SK-N-SH (cell line): Measurements from ENCODE around the gene LRRC10. TPM values are rescaled to one million over a fixed set of nuclear protein-coding genes. Genes with fewer than 3 reads are reported as not detected.

Experiments used
- CTCF ChIA-PET: fragments of 300-600, 350-600 bp; formaldehyde crosslinking; extraction: SDS; loops from one replicate; lab custom pipeline; 2021; lab: Yijun Ruan, JAX
- POLR2A ChIA-PET: fragments of 350-600 bp; sonication (Branson Sonifier 250); formaldehyde crosslinking; extraction: SDS; loops from one replicate; lab custom pipeline; 2020; ENCODE audit warnings: antibody characterized with exemption, inconsistent platforms; lab: Yijun Ruan, JAX
- DNase-seq: peaks from one replicate; pipeline ENCODE4 v3.0.0; 2012
- H2AFZ ChIP-seq: fragments of 200-600 bp; sonication (generic); 2 replicates; pipeline ENCODE4 v1.8.1; 2016; ENCODE audit warnings: antibody characterized with exemption, mild to moderate bottlenecking, low read depth
- H3F3A ChIP-seq: fragments of 200-600 bp; sonication (generic); replicated peaks from 2 replicates; pipeline ENCODE3; 2016; ENCODE audit warnings: antibody characterized with exemption, mild to moderate bottlenecking; ENCODE audit not compliant: insufficient read depth
- H3K27ac ChIP-seq, 2 experiments: fragments of 200-500 bp in 1 of 2; fragments of 200-600 bp in 1 of 2; sonication (Bioruptor generic) in 1 of 2; sonication (generic), shearing (Covaris generic) in 1 of 2; 2 replicates each; pipeline versions ENCODE4 v1.5.1 to v1.6.1; 2014 to 2016; ENCODE audit warnings: low read depth in 2 of 2, inconsistent platforms in 1 of 2, low read length in 1 of 2, mild to moderate bottlenecking in 1 of 2, mixed read lengths in 1 of 2
- H3K27me3 ChIP-seq: fragments of 200-600 bp; sonication (generic), shearing (Covaris generic); 2 replicates; pipeline ENCODE4 v1.6.1; 2016; ENCODE audit warnings: mixed run types; ENCODE audit not compliant: insufficient read depth
- H3K36me3 ChIP-seq, 2 experiments: fragments of 200-500 bp in 1 of 2; fragments of 200-600 bp in 1 of 2; sonication (Bioruptor generic) in 1 of 2; sonication (generic) in 1 of 2; replicated peaks in 1 of 2; 2 replicates each; pipeline versions ENCODE3 to v1.5.1; 2014 to 2016; ENCODE audit warnings: low read length in 1 of 2, mild to moderate bottlenecking in 1 of 2; ENCODE audit not compliant: insufficient read depth in 2 of 2, control insufficient read depth in 1 of 2
- H3K4me1 ChIP-seq, 2 experiments: fragments of 200-500 bp in 1 of 2; fragments of 200-600 bp in 1 of 2; sonication (Bioruptor generic) in 1 of 2; sonication (generic), shearing (Covaris generic) in 1 of 2; 2 replicates each; pipeline versions ENCODE4 v1.5.1 to v1.6.1; 2014 to 2016; ENCODE audit warnings: low read depth in 1 of 2, low read length in 1 of 2, mixed run types in 1 of 2; ENCODE audit not compliant: insufficient read depth in 2 of 2, control insufficient read depth in 1 of 2
- H3K4me2 ChIP-seq: fragments of 200-600 bp; sonication (generic), shearing (Covaris generic); 2 replicates; pipeline ENCODE4 v1.6.1; 2017; ENCODE audit warnings: mixed run types
- H3K4me3 ChIP-seq, 2 experiments: fragments of 200-500 bp in 1 of 2; fragments of 200-600 bp in 1 of 2; sonication (Bioruptor generic) in 1 of 2; sonication (generic), shearing (Covaris generic) in 1 of 2; 2 replicates each; pipeline versions ENCODE4 v1.5.1 to v1.8.1; 2014 to 2016; ENCODE audit warnings: low read depth in 2 of 2, inconsistent platforms in 1 of 2, low read length in 1 of 2, mild to moderate bottlenecking in 1 of 2, mixed read lengths in 1 of 2, moderate library complexity in 1 of 2
- H3K79me2 ChIP-seq: fragments of 200-600 bp; sonication (generic); 2 replicates; pipeline ENCODE4 v1.8.1; 2017; ENCODE audit warnings: mild to moderate bottlenecking; ENCODE audit not compliant: insufficient read depth
- H3K9ac ChIP-seq: fragments of 200-600 bp; sonication (generic); 2 replicates; pipeline ENCODE4 v1.6.1; 2017; ENCODE audit warnings: mixed run types
- H3K9me2 ChIP-seq: fragments of 200-600 bp; sonication (generic); 2 replicates; pipeline ENCODE4 v1.6.1; 2017; ENCODE audit warnings: mixed run types
- H3K9me3 ChIP-seq: fragments of 200-600 bp; sonication (generic); 2 replicates; pipeline ENCODE4 v1.6.1; 2017; ENCODE audit warnings: mixed run types, mild to moderate bottlenecking, moderate library complexity
- H4K20me1 ChIP-seq: fragments of 200-600 bp; sonication (generic); 2 replicates; pipeline ENCODE4 v1.6.1; 2017; ENCODE audit warnings: mild to moderate bottlenecking, mixed run types; ENCODE audit not compliant: insufficient read depth
- CHD2 ChIP-seq: fragments of 150-350 bp; IDR thresholded peaks from 2 replicates; pipeline ENCODE4 v1.6.1; 2018; ENCODE audit warnings: low read length; ENCODE audit not compliant: partially characterized antibody
- EP300 ChIP-seq, 2 experiments: IDR thresholded peaks; 2 replicates each; pipeline versions ENCODE4 v1.4.0 to v1.6.1; 2012; ENCODE audit warnings: borderline replicate concordance in 1 of 2, low read depth in 1 of 2, low read length in 1 of 2
- EZH2phosphoT487 ChIP-seq: fragments of 200-600 bp; sonication (generic); IDR thresholded peaks from 2 replicates; pipeline ENCODE4 v1.6.1; 2017; ENCODE audit warnings: low read depth, mixed run types, mild to moderate bottlenecking, antibody characterized with exemption, moderate library complexity, borderline replicate concordance
- FOXJ3 ChIP-seq: sonication (generic); formaldehyde crosslinking; IDR thresholded peaks from 2 replicates; pipeline ENCODE4 v1.5.1; 2020; ENCODE audit warnings: mild to moderate bottlenecking, missing genetic modification reagents
- FOXM1 ChIP-seq: IDR thresholded peaks from 2 replicates; pipeline ENCODE4 v1.4.0; 2012; ENCODE audit warnings: low read depth, mild to moderate bottlenecking
- MEF2A ChIP-seq: IDR thresholded peaks from 2 replicates; pipeline ENCODE4 v1.4.0; 2012; ENCODE audit warnings: low read depth, borderline replicate concordance
- MXI1 ChIP-seq: IDR thresholded peaks from 2 replicates; pipeline ENCODE4 v1.6.1; 2012; ENCODE audit warnings: mild to moderate bottlenecking, low read depth, low read length, improper control_type of control experiment
- POLR2AphosphoS5 ChIP-seq: IDR thresholded peaks from 2 replicates; pipeline ENCODE4 v1.6.1; 2012; ENCODE audit warnings: low read depth, low read length
- RFX5 ChIP-seq: IDR thresholded peaks from 2 replicates; pipeline ENCODE4 v1.6.1; 2012; ENCODE audit warnings: mild to moderate bottlenecking, improper control_type of control experiment, low read length
- RXRA ChIP-seq: IDR thresholded peaks from 2 replicates; pipeline ENCODE4 v1.4.0; 2012; ENCODE audit warnings: low read depth, mild to moderate bottlenecking, borderline replicate concordance
- SIN3A ChIP-seq: IDR thresholded peaks from 2 replicates; pipeline ENCODE4 v1.6.1; 2012; ENCODE audit warnings: low read depth, mild to moderate bottlenecking, low read length, moderate library complexity, borderline replicate concordance
- WGBS: methylation state at CpG from one replicate; pipeline ENCODE4 v1.1.6; 2017; ENCODE audit warnings: low lambda C conversion rate; 5-methylcytosine and 5-hydroxymethylcytosine counted together
- polyA plus RNA-seq, 3 experiments: library from polyadenylated mRNA; depleted of rRNA; stranded (reverse); fragments of >200 nt; gene quantifications; 2 replicates each; pipeline ENCODE4 v1.2.3, GENCODE V29; 2012
- TF ChIP-seq, protein P1 (sequence below): IDR thresholded peaks from 2 replicates; pipeline ENCODE4 v1.4.0; 2012; ENCODE audit warnings: low read depth, borderline replicate concordance
- TF ChIP-seq, protein P2 (sequence below): IDR thresholded peaks from 2 replicates; pipeline ENCODE4 v1.6.1; 2012; ENCODE audit warnings: mild to moderate bottlenecking, low read depth, low read length, moderate library complexity
- TF ChIP-seq, protein P3 (sequence below): fragments of 150-350 bp; IDR thresholded peaks from 2 replicates; pipeline ENCODE4 v1.6.1; 2016; ENCODE audit warnings: mild to moderate bottlenecking, low read depth, low read length
- TF ChIP-seq, protein P4 (sequence below): fragments of 150-350 bp; IDR thresholded peaks from 2 replicates; pipeline ENCODE4 v1.6.1; 2017; ENCODE audit warnings: antibody characterized with exemption, low read length, low read depth, borderline replicate concordance

LRRC10 gene
- polyA plus RNA-seq, 1 of the 3 experiments (the other 2 are of a cell fraction) = not detected

DNA sequence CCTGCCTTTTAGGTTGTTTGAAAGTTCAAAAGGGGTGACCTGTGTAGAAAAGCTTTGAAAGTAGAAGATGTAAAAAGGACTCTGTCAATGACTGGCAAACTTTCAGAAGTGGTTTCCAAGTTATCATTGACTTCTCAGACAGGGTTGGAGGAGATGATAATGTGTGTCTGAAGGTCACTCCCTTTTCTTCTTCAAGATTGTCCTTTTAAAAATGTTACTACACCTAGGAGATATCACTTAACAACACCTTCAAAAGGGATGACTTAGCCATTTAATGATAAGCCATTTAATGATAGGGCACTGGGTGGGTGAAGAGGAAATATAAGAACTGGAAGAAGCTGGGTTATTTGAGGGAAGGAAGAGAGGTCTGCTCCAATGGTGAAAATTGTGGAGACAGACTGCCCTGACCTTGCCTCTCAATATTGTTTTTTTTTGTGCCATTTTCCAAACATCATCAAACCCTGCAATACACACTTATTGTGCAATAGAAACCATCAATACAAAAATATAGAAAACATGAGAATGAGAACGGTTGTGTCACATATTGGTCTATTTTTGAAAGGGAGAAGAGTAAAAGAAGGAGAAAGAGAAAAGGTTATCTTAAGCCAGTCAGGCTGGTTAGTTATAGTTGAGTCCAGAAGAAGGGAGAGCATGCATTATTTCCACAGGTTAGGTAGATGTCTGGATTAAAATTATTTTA lies 49.6 kb upstream of the LRRC10 start:
- no peaks in the 10 kb centered on the region for H4K20me1 ChIP-seq
- peaks cover 0 to 9% of the 10 kb centered on the region in 2 experiments; a peak in 1 of 4 replicates for H3K4me1 ChIP-seq
- WGBS = 13% methylated on average over 1 of the region's 1 CpG
- H3K9me3 ChIP-seq = no peaks in the 10 kb centered on the region
- H3K9me2 ChIP-seq = no peaks in the 10 kb centered on the region
- no peak overlapping the region for H2AFZ ChIP-seq
- no peaks in the 10 kb centered on the region for H3K27me3 ChIP-seq
- no peak overlapping the region for H3K27ac ChIP-seq
- no peak for DNase-seq
- peaks cover 4% of the 10 kb centered on the region for H3F3A ChIP-seq
- H3K4me2 ChIP-seq = no peak overlapping the region
- no peaks in the 10 kb centered on the region for H3K79me2 ChIP-seq
- no peak overlapping the region for H3K9ac ChIP-seq
- H3K36me3 ChIP-seq = no peaks in the 10 kb centered on the region
- H3K4me3 ChIP-seq = no peak overlapping the region
- CTCF ChIA-PET = no interaction called here
- POLR2A ChIA-PET = no interaction called here
- TF ChIP-seq, protein P1, sequence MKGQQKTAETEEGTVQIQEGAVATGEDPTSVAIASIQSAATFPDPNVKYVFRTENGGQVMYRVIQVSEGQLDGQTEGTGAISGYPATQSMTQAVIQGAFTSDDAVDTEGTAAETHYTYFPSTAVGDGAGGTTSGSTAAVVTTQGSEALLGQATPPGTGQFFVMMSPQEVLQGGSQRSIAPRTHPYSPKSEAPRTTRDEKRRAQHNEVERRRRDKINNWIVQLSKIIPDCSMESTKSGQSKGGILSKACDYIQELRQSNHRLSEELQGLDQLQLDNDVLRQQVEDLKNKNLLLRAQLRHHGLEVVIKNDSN = no peak
- TF ChIP-seq, protein P2, sequence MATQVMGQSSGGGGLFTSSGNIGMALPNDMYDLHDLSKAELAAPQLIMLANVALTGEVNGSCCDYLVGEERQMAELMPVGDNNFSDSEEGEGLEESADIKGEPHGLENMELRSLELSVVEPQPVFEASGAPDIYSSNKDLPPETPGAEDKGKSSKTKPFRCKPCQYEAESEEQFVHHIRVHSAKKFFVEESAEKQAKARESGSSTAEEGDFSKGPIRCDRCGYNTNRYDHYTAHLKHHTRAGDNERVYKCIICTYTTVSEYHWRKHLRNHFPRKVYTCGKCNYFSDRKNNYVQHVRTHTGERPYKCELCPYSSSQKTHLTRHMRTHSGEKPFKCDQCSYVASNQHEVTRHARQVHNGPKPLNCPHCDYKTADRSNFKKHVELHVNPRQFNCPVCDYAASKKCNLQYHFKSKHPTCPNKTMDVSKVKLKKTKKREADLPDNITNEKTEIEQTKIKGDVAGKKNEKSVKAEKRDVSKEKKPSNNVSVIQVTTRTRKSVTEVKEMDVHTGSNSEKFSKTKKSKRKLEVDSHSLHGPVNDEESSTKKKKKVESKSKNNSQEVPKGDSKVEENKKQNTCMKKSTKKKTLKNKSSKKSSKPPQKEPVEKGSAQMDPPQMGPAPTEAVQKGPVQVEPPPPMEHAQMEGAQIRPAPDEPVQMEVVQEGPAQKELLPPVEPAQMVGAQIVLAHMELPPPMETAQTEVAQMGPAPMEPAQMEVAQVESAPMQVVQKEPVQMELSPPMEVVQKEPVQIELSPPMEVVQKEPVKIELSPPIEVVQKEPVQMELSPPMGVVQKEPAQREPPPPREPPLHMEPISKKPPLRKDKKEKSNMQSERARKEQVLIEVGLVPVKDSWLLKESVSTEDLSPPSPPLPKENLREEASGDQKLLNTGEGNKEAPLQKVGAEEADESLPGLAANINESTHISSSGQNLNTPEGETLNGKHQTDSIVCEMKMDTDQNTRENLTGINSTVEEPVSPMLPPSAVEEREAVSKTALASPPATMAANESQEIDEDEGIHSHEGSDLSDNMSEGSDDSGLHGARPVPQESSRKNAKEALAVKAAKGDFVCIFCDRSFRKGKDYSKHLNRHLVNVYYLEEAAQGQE = no peak
- TF ChIP-seq SIN3A (no peak), CHD2 (no peak), MEF2A (no peak), MXI1 (no peak), FOXM1 (no peak), EZH2phosphoT487 (no peak), RXRA (no peak), FOXJ3 (no peak), POLR2AphosphoS5 (no peak), RFX5 (no peak), EP300 (IDR thresholded peaks at IDR 0.05; ENCODE audit: borderline replicate concordance in 1 of 2, low read depth in 1 of 2, low read length in 1 of 2) (no peak)
- TF ChIP-seq, protein P3, sequence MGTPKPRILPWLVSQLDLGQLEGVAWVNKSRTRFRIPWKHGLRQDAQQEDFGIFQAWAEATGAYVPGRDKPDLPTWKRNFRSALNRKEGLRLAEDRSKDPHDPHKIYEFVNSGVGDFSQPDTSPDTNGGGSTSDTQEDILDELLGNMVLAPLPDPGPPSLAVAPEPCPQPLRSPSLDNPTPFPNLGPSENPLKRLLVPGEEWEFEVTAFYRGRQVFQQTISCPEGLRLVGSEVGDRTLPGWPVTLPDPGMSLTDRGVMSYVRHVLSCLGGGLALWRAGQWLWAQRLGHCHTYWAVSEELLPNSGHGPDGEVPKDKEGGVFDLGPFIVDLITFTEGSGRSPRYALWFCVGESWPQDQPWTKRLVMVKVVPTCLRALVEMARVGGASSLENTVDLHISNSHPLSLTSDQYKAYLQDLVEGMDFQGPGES = no peak
- TF ChIP-seq, protein P4, sequence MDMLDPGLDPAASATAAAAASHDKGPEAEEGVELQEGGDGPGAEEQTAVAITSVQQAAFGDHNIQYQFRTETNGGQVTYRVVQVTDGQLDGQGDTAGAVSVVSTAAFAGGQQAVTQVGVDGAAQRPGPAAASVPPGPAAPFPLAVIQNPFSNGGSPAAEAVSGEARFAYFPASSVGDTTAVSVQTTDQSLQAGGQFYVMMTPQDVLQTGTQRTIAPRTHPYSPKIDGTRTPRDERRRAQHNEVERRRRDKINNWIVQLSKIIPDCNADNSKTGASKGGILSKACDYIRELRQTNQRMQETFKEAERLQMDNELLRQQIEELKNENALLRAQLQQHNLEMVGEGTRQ = no peak
